ENCODE measurements around the gene CCDC146.

CCDC146 gene

DNA sequence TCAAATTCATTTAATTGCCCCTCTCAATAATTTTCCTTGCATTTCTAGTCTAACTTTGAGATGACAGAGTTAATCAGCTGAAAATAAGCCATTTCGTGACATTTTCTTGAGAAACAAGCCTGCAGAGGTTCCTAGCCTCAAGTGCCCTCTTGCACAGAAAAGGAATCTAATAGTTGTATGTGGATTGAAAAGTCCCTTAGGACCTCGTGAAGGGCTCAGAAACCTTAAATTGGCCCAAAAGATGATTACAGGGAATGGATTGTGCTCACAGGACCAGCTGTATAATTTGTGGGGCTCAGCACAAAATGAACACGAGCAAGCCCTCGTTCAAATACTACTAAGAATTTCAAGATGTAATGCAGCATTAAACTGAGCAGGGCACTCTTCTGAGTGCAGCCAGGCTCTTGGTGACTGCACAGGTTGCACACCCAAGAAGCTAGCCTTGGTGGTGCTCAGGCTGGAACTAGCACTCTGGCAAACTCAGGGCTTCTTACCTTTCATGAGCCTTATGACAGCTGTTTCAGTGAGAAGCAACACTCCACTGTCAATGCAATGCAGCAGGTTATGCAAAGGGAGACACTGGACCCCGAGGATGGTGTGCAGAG lies 191.6 kb downstream of the CCDC146 start:
- no peak for TF ChIP-seq SIN3A (IDR thresholded peaks at IDR 0.05; ENCODE audit: borderline replicate concordance, insufficient read depth, low read length)
- TF ChIP-seq, protein P1, sequence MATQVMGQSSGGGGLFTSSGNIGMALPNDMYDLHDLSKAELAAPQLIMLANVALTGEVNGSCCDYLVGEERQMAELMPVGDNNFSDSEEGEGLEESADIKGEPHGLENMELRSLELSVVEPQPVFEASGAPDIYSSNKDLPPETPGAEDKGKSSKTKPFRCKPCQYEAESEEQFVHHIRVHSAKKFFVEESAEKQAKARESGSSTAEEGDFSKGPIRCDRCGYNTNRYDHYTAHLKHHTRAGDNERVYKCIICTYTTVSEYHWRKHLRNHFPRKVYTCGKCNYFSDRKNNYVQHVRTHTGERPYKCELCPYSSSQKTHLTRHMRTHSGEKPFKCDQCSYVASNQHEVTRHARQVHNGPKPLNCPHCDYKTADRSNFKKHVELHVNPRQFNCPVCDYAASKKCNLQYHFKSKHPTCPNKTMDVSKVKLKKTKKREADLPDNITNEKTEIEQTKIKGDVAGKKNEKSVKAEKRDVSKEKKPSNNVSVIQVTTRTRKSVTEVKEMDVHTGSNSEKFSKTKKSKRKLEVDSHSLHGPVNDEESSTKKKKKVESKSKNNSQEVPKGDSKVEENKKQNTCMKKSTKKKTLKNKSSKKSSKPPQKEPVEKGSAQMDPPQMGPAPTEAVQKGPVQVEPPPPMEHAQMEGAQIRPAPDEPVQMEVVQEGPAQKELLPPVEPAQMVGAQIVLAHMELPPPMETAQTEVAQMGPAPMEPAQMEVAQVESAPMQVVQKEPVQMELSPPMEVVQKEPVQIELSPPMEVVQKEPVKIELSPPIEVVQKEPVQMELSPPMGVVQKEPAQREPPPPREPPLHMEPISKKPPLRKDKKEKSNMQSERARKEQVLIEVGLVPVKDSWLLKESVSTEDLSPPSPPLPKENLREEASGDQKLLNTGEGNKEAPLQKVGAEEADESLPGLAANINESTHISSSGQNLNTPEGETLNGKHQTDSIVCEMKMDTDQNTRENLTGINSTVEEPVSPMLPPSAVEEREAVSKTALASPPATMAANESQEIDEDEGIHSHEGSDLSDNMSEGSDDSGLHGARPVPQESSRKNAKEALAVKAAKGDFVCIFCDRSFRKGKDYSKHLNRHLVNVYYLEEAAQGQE (IDR thresholded peaks at IDR 0.05; ENCODE audit: insufficient read depth in 1 of 2, low read depth in 2 of 2, low read length in 2 of 2), result no peak
- TF ChIP-seq POLR2AphosphoS5 (IDR thresholded peaks at IDR 0.05; ENCODE audit: low read depth, low read length), result no peak
- TF ChIP-seq TAF1 (IDR thresholded peaks at IDR 0.05; ENCODE audit: borderline replicate concordance, insufficient read depth, low read length), result no peak
- TF ChIP-seq FOXP2 (optimal IDR thresholded peaks at IDR 0.05; ENCODE audit: borderline replicate concordance, extremely low read depth, extremely low read length, insufficient read depth), result no peak

DNA sequence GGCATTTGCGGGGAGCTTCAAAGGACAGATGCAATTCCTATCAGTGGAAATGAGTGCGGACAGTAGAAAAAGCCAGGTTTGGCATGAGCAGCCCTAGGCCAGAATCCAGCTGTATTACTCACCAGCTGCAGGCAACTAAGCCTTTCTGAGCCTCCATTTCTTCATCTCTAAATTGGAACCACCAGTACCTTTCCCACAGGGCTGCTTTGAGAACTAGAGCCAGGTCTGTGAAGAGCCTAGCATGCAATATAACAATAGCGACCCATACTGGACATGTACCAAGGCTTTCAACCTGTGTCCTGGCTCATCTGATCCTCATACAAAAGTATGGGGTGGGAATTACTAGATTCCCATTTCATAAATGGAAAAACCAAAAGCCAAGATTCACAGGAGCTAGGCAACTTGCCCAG lies 192.8 kb downstream of the CCDC146 start:
- TF ChIP-seq, protein P1 (IDR thresholded peaks at IDR 0.05; ENCODE audit: insufficient read depth in 1 of 2, low read depth in 2 of 2, low read length in 2 of 2), result no peak

DNA sequence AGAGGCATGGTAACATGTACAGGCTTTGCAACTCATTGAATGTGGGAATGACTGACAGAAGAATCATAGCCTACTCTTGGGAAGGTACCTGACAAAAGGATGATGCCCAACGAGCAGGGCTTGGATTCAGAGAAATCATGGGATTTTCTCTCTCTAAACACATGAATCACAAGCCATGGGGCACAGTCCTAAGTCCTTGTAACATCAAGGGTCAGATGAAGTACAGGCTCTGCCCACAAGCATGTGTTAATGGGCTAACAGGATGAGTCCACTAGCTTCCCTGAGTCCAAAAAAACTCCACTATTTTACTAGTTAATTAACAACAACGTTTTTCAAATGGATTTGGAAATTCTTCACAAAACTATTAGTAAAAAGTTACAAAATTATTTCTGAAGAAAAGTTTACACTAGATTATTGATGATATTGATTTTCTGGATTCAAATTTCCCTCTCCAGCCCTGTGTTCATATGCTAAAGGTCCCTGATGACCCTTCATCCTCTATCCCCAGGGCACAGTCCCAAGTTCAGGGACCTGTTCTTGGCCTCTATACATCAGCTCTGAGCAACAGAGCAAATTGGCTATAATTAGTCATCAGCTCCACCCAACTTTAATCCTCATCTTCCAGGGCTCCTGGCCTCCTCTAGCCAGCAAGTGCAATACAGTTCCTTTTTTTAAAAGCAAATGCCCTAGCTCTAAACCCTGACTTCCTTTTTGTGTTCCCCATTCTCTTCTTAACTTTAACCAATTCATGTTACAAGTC lies 194.0 kb downstream of the CCDC146 start:
- no peak for TF ChIP-seq SIN3A (IDR thresholded peaks at IDR 0.05; ENCODE audit: borderline replicate concordance, insufficient read depth, low read length)
- TF ChIP-seq FOXP2 (optimal IDR thresholded peaks at IDR 0.05; ENCODE audit: borderline replicate concordance, extremely low read depth, extremely low read length, insufficient read depth), result no peak
- no peak for TF ChIP-seq TAF1 (IDR thresholded peaks at IDR 0.05; ENCODE audit: borderline replicate concordance, insufficient read depth, low read length)
- no peak for TF ChIP-seq POLR2AphosphoS5 (IDR thresholded peaks at IDR 0.05; ENCODE audit: low read depth, low read length)
- TF ChIP-seq, protein P1 (IDR thresholded peaks at IDR 0.05; ENCODE audit: insufficient read depth in 1 of 2, low read depth in 2 of 2, low read length in 2 of 2), result no peak

DNA sequence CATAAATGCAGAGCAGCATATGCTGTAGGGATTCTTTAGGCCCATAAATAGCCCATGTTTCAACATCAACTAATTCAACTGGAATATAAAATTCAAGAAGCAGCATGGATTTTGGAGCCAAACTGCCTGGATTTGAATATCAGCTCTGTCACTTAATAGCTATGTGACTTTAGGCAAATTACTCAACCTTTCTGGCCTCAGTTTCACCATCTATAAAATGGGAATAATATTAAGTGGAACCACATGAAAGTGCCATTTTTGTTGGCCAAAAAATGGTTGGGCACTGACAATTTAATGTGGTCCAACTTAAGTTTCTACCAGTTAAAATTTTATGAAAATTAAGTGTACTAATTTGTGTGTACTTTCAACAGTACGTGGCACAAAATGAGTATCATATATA lies 195.6 kb downstream of the CCDC146 start:
- TF ChIP-seq SIN3A (IDR thresholded peaks at IDR 0.05; ENCODE audit: borderline replicate concordance, insufficient read depth, low read length) (no peak), TAF1 (IDR thresholded peaks at IDR 0.05; ENCODE audit: borderline replicate concordance, insufficient read depth, low read length) (no peak), FOXP2 (optimal IDR thresholded peaks at IDR 0.05; ENCODE audit: borderline replicate concordance, extremely low read depth, extremely low read length, insufficient read depth) (no peak), POLR2AphosphoS5 (IDR thresholded peaks at IDR 0.05; ENCODE audit: low read depth, low read length) (no peak)
- TF ChIP-seq, protein P1 (IDR thresholded peaks at IDR 0.05; ENCODE audit: insufficient read depth in 1 of 2, low read depth in 2 of 2, low read length in 2 of 2), result no peak
